Measurements from ENCODE around the gene DLX1.

DLX1 gene

DNA sequence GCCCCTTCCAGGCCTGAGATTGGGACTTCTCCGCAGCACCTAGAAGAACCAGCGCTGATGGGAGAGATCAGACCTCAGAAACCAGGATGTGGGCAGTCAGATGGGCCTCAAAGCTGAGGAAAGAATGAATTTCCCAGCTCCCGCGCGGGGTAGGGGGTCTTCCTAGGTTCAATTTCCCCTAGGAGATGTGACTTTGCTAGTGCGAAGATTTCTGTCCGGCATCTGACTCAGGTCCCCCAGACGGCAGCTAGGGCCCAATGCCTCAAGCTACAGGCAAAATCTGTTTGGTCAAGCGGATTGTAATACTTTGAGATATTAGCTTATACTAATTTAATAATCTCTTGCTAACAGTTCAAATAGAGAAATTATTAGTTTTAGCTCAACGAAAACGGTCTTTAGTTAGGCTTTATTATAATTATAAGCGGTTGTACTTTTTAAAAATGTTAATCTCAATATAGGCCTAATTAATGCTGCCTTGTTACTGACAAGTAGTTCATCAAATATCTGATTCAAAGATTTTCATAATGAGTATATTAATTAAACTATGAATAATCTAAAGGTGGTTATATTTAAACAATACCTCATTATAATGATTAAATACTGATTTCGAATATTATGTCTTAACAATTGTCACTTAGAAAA, 5.8 kb downstream of the DLX1 start:
- TF ChIP-seq SPI1 (IDR thresholded peaks at IDR 0.05; ENCODE audit: low read depth, low read length) (no peak), POLR2AphosphoS5 (IDR thresholded peaks at IDR 0.05; ENCODE audit: low read depth, low read length) (no peak), POLR2A (IDR thresholded peaks at IDR 0.05; ENCODE audit: low read depth, low read length) (no peak), TAF1 (IDR thresholded peaks at IDR 0.05; ENCODE audit: low read depth, low read length) (no peak), POU2F2 (IDR thresholded peaks at IDR 0.05; ENCODE audit: low read depth, low read length) (no peak), PAX5 (IDR thresholded peaks at IDR 0.05; ENCODE audit: insufficient read depth, low read length, severe bottlenecking) (no peak)
- DNase-seq (ENCODE audit: insufficient read length, low spot score): no peak
- no peak for FAIRE-seq

DNA sequence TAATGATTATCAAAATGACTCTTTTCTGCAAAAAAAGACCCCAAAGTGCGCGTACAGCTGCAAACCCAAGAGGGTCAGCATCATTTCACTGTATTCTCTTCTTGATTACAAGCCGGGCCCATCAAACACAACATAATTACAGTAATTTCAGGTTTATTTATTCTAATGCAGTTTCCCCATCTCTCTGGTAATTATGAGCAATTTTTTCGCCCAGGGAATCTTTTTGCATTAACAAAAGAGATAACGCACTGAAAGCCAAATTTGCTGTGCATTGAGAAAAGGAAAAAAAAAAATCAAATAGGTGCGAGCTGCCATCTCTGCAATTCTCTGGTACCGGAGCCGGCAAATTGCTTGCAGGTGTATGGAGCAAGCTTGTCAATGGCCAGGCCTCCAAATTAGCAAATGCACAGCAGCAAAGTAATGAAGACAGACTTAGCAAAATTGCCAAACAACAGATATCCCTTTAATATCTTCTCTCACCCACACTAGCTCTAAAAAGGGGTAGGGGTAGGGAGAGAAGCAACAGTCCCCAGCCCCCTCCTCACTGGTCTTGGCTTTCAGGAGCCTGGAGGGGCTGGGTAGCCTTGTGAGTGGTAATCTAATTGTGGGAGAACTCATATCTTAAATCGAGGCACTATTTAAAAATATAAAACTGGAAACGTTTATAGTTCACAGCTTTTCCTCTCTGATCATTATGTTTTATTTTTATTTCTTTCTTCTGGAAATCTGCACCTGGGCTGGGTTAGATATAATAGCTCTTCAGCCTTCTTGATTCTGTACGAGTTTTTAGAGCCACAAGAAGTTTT, 6.7 kb downstream of the DLX1 start:
- FAIRE-seq (no peak), DNase-seq (ENCODE audit: insufficient read length, low spot score) (no peak)
- TF ChIP-seq PAX5 (IDR thresholded peaks at IDR 0.05; ENCODE audit: insufficient read depth, low read length, severe bottlenecking) (no peak), TAF1 (IDR thresholded peaks at IDR 0.05; ENCODE audit: low read depth, low read length) (no peak), POU2F2 (IDR thresholded peaks at IDR 0.05; ENCODE audit: low read depth, low read length) (no peak), SPI1 (IDR thresholded peaks at IDR 0.05; ENCODE audit: low read depth, low read length) (no peak)

- TF ChIP-seq TAF1 (IDR thresholded peaks at IDR 0.05; ENCODE audit: low read depth, low read length) (no peak), PAX5 (IDR thresholded peaks at IDR 0.05; ENCODE audit: insufficient read depth, low read length, severe bottlenecking) (no peak), POLR2A (IDR thresholded peaks at IDR 0.05; ENCODE audit: low read depth, low read length) (no peak), SPI1 (IDR thresholded peaks at IDR 0.05; ENCODE audit: low read depth, low read length) (no peak), POLR2AphosphoS5 (IDR thresholded peaks at IDR 0.05; ENCODE audit: low read depth, low read length) (no peak), POU2F2 (IDR thresholded peaks at IDR 0.05; ENCODE audit: low read depth, low read length) (no peak)
- FAIRE-seq (no peak), DNase-seq (ENCODE audit: insufficient read length, low spot score) (no peak)
Measured at GRCh38 chr2:172092716-172093415, 7.6 kb downstream of the DLX1 start.

GRCh38 chr2:172093416-172094293, 8.3 kb downstream of the DLX1 start:
- TF ChIP-seq POU2F2 (IDR thresholded peaks at IDR 0.05; ENCODE audit: low read depth, low read length): no peak
- TF ChIP-seq SPI1 (IDR thresholded peaks at IDR 0.05; ENCODE audit: low read depth, low read length): no peak
- no peak for TF ChIP-seq POLR2A (IDR thresholded peaks at IDR 0.05; ENCODE audit: low read depth, low read length)
- TF ChIP-seq POLR2AphosphoS5 (IDR thresholded peaks at IDR 0.05; ENCODE audit: low read depth, low read length): no peak
- no peak for TF ChIP-seq PAX5 (IDR thresholded peaks at IDR 0.05; ENCODE audit: insufficient read depth, low read length, severe bottlenecking)
- no peak for TF ChIP-seq TAF1 (IDR thresholded peaks at IDR 0.05; ENCODE audit: low read depth, low read length)
- no peak for DNase-seq (ENCODE audit: insufficient read length, low spot score)
- no peak for FAIRE-seq

DNA sequence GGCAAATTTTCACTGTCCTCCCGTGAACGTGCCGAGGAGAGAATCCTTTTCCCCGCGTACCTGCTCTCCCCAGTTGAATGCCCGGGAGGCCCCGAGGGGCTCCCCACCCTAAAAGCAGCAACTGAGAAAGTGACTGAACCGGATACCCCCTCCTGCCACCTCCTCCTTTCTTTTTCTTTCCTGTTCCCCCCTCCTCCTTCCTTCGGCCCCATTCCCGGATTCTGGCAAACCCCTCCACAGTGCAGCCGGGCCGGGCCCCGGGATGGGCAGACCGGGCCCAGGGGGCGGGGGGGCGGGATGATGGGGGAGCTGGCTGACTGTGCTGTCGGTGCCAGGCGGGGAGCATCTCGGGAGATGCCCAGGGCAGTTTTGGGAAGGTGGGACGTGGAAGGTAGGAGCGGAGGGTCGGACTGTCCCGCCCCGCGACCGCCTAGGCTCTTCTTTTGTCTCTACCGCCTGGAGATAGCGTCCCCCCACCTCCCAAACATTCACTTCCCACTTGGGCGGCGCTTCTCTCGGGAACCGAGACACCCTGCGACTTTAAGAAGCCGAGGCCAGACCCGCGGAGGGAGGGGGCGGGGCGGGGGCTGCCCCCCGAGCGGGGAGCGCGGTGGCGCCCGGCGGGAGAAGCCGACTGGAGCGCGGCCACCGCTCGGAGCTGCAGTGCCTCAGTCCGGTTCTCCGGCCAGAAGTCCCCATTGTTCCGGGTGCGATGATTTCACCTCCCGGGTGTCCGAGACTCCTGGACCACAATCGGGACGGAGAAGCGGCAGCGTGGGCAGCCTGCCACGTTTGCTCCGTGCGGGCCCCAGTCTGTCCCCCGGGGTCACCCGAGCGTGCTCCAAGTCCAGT, 9.2 kb downstream of the DLX1 start:
- DNase-seq (ENCODE audit: insufficient read length, low spot score): no peak
- no peak for FAIRE-seq
- TF ChIP-seq TAF1 (IDR thresholded peaks at IDR 0.05; ENCODE audit: low read depth, low read length) (no peak), PAX5 (IDR thresholded peaks at IDR 0.05; ENCODE audit: insufficient read depth, low read length, severe bottlenecking) (no peak), SPI1 (IDR thresholded peaks at IDR 0.05; ENCODE audit: low read depth, low read length) (no peak), POU2F2 (IDR thresholded peaks at IDR 0.05; ENCODE audit: low read depth, low read length) (no peak), POLR2A (IDR thresholded peaks at IDR 0.05; ENCODE audit: low read depth, low read length) (no peak), POLR2AphosphoS5 (IDR thresholded peaks at IDR 0.05; ENCODE audit: low read depth, low read length) (no peak)

DNA sequence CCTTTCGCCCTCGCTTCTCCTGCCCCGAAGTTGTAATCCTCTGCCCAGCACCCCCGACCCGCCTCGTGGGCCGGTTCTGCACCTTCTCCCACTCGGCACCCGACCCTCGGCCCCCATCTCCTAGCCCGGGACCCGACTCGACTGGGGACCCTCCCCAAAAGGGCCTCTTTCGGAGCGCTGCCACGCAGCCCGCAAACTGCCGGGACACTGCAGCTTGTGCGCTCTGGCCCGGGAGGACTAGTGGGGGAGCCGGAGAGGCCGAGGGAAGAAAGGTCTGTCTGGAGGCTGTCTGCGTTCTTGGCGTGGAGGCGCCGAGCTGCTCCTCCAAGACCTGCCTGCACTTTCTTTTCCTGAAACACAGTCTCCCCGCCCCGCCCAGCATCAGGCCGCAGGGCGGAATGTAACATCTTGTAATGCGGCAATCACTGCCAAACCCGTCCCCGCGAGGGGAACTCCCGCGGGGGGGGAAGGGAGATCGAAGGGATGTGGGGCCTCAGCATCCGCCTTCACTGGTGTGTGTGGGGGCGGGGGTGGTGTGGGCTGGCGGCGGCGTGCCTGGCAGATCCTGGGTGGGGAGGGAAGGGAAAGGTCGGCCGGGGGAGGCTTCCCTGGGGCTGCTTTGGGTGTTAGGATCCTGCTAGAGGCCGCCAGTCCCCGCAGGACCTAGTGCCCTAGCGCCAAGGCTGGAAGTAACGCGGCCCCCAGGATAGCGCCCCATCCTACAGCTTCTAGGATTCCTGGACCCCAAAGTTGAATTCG, 10.0 kb downstream of the DLX1 start:
- TF ChIP-seq PAX5 (IDR thresholded peaks at IDR 0.05; ENCODE audit: insufficient read depth, low read length, severe bottlenecking) (no peak), TAF1 (IDR thresholded peaks at IDR 0.05; ENCODE audit: low read depth, low read length) (no peak), POLR2AphosphoS5 (IDR thresholded peaks at IDR 0.05; ENCODE audit: low read depth, low read length) (no peak), POU2F2 (IDR thresholded peaks at IDR 0.05; ENCODE audit: low read depth, low read length) (no peak), POLR2A (IDR thresholded peaks at IDR 0.05; ENCODE audit: low read depth, low read length) (no peak), SPI1 (IDR thresholded peaks at IDR 0.05; ENCODE audit: low read depth, low read length) (no peak)
- DNase-seq (ENCODE audit: insufficient read length, low spot score): no peak
- FAIRE-seq: no peak

- no peak for FAIRE-seq
- TF ChIP-seq TAF1 (IDR thresholded peaks at IDR 0.05; ENCODE audit: low read depth, low read length) (no peak), PAX5 (IDR thresholded peaks at IDR 0.05; ENCODE audit: insufficient read depth, low read length, severe bottlenecking) (no peak), POLR2A (IDR thresholded peaks at IDR 0.05; ENCODE audit: low read depth, low read length) (no peak), SPI1 (IDR thresholded peaks at IDR 0.05; ENCODE audit: low read depth, low read length) (no peak), POU2F2 (IDR thresholded peaks at IDR 0.05; ENCODE audit: low read depth, low read length) (no peak), POLR2AphosphoS5 (IDR thresholded peaks at IDR 0.05; ENCODE audit: low read depth, low read length) (no peak)
- DNase-seq (ENCODE audit: insufficient read length, low spot score): no peak
Measured at GRCh38 chr2:172095905-172096625, 10.8 kb downstream of the DLX1 start.
